Glutamatergic neuron (in vitro differentiated cells): ENCODE results near the gene DPP7. TPM values are rescaled to one million over a fixed set of nuclear protein-coding genes. Genes with fewer than 3 reads are reported as not detected.

ENCODE experiments used
- DNase-seq: peaks from one replicate; pipeline ENCODE4 v3.0.0; 2022
- H3K27ac Mint-ChIP-seq: one replicate; pipeline ENCODE4 v1.8.0; 2020; ENCODE audit warnings: mild to moderate bottlenecking, mixed read lengths, inconsistent platforms; ENCODE audit not compliant: unreplicated experiment
- H3K27me3 Mint-ChIP-seq: one replicate; pipeline ENCODE4 v1.8.0; 2020; ENCODE audit warnings: mild to moderate bottlenecking, moderate library complexity, mixed read lengths, inconsistent platforms; ENCODE audit not compliant: unreplicated experiment
- H3K36me3 Mint-ChIP-seq: one replicate; pipeline ENCODE4 v1.8.0; 2020; ENCODE audit warnings: mild to moderate bottlenecking, mixed read lengths, inconsistent platforms; ENCODE audit not compliant: unreplicated experiment
- H3K4me1 Mint-ChIP-seq: one replicate; pipeline ENCODE4 v1.8.0; 2020; ENCODE audit warnings: mild to moderate bottlenecking, low read depth, mixed read lengths, inconsistent platforms; ENCODE audit not compliant: unreplicated experiment
- H3K4me3 Mint-ChIP-seq: one replicate; pipeline ENCODE4 v1.8.0; 2020; ENCODE audit warnings: mild to moderate bottlenecking, mixed read lengths, inconsistent platforms; ENCODE audit not compliant: unreplicated experiment
- H3K9me3 Mint-ChIP-seq: one replicate; pipeline ENCODE4 v1.8.0; 2020; ENCODE audit warnings: mild to moderate bottlenecking, moderate library complexity, mixed read lengths, inconsistent platforms; ENCODE audit not compliant: unreplicated experiment
- total RNA-seq: library from RNA; stranded (reverse); fragmentation: NEBNext Ultra II Directional; extraction: Animal tissue kit (Norgen Biotek cat#: 25700); gene quantifications from one replicate; pipeline ENCODE4 v1.2.1, GENCODE V29; 2021; ENCODE audit not compliant: unreplicated experiment
- TF ChIP-seq, protein P1 (sequence below): fragments of 200-600 bp; sonication (generic); IDR thresholded peaks from one replicate; pipeline ENCODE4 v1.5.0; 2021; ENCODE audit not compliant: partially characterized antibody, unreplicated experiment

DPP7 gene
- total RNA-seq, 1 donor from 2014 or later: 30.8 TPM

GRCh38 chr9:137134191-137134590 is 19.7 kb upstream of the DPP7 start:
- TF ChIP-seq, protein P1, sequence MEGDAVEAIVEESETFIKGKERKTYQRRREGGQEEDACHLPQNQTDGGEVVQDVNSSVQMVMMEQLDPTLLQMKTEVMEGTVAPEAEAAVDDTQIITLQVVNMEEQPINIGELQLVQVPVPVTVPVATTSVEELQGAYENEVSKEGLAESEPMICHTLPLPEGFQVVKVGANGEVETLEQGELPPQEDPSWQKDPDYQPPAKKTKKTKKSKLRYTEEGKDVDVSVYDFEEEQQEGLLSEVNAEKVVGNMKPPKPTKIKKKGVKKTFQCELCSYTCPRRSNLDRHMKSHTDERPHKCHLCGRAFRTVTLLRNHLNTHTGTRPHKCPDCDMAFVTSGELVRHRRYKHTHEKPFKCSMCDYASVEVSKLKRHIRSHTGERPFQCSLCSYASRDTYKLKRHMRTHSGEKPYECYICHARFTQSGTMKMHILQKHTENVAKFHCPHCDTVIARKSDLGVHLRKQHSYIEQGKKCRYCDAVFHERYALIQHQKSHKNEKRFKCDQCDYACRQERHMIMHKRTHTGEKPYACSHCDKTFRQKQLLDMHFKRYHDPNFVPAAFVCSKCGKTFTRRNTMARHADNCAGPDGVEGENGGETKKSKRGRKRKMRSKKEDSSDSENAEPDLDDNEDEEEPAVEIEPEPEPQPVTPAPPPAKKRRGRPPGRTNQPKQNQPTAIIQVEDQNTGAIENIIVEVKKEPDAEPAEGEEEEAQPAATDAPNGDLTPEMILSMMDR: no peak
- Mint-ChIP-seq H3K36me3 (no peaks in the 10 kb centered on the region), H3K9me3 (peaks cover 9% of the 10 kb centered on the region), H3K4me1 (peaks cover 4% of the 10 kb centered on the region), H3K27me3 (peaks cover 13% of the 10 kb centered on the region), H3K4me3 (no peak overlapping the region), H3K27ac (no peak overlapping the region)
- no peak for DNase-seq

- Mint-ChIP-seq H3K27ac (peak overlapping the region; percentile 85), H3K36me3 (no peaks in the 10 kb centered on the region), H3K4me3 (peak overlapping the region; percentile 92), H3K27me3 (peaks cover 6% of the 10 kb centered on the region), H3K9me3 (peaks cover 9% of the 10 kb centered on the region), H3K4me1 (peaks cover 13% of the 10 kb centered on the region)
- DNase-seq: peak; percentile 45
- TF ChIP-seq, protein P1: no peak
Observed at GRCh38 chr9:137130176-137130755, 15.7 kb upstream of the DPP7 start.

DNA sequence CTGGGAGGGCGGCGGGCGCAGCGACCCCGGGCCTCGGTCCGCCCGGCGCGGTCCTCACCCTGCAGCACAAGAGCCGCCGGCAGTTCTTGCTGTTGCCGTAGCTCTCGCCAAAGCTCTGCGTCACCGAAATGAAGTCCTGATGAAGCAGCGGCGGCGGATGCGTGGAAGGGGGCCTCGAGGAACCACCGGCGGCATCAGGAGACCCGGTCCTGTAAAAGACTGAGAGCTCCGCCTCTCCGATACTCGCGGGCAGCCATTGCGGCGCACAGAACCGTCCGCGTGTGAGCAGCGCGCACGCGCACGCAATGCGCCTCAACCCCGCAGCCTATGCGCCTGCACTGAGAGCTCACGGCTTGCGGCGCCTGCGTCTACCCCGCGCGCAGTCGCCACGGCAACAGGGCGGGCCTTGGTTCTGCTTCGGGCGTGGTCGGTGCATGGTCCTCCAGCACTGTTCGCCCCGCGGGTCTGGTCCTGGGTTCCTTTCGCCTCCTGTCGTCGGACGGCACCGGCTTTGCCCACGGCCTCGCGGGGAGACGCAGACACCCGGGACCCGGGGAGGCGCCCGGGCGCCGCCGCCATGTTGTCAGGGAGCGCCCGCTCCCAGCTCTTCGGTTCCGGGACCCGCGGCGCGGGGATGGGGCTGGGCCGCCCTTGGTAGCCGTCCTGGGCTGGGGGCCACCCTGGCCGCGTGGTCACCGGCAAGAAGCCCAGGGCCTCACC is 15.1 kb upstream of the DPP7 start:
- H3K36me3 Mint-ChIP-seq: no peaks in the 10 kb centered on the region
- peak overlapping the region; percentile 38 for H3K27ac Mint-ChIP-seq
- TF ChIP-seq, protein P1: no peak
- H3K4me3 Mint-ChIP-seq: peak overlapping the region; percentile 86
- peaks cover 9% of the 10 kb centered on the region for H3K9me3 Mint-ChIP-seq
- H3K27me3 Mint-ChIP-seq: peaks cover 6% of the 10 kb centered on the region
- peaks cover 13% of the 10 kb centered on the region for H3K4me1 Mint-ChIP-seq
- DNase-seq: peak; percentile 91

DNA sequence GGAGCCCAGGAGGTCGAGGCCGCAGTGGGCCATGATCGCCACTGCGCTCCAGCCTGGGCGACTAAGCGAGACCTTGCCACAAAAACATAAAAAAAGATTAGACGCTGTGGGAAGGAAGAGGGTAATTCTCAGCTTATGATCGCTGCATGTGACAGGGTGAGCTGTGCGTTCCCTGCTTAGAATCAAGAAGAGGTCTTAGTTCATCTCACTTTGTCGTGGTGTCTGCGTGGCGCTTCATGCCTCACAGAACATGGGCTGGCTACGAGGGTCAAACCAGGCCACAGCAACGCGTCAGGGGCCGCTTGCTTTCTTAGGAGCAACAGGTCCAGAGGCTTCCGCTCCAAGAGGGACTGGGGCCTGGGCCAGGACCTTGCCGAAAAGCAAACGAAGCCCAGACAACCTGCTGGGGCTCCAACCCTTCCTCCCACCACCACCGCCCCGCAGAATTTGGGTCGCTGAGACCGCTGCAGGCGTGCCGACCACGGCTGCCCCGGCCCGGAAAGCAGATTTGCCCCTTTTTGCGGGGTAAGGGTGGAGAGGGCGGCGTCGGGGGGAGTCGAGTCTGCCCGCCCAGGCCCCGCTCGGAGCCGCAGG is 14.4 kb upstream of the DPP7 start:
- DNase-seq: no peak
- H3K9me3 Mint-ChIP-seq: peaks cover 9% of the 10 kb centered on the region
- no peaks in the 10 kb centered on the region for H3K36me3 Mint-ChIP-seq
- H3K27ac Mint-ChIP-seq: peak overlapping the region; percentile 66
- peaks cover 6% of the 10 kb centered on the region for H3K27me3 Mint-ChIP-seq
- H3K4me3 Mint-ChIP-seq: peak overlapping the region; percentile 93
- TF ChIP-seq, protein P1: no peak
- H3K4me1 Mint-ChIP-seq: peaks cover 13% of the 10 kb centered on the region
